Stimulated activated effector memory CD8-positive, alpha-beta T cell treated with anti-CD3 and anti-CD28 coated beads, Interleukin-12 subunit alpha, Interleukin-12 subunit beta, amount 100 ng/mL, for 72 hours (primary cell): ENCODE results near the gene PRUNE1.

Experiments
- ATAC-seq: fragments of 150-1000 bp; cut with Tn5 transposase; 2 replicates; pipeline ENCODE4 v1.10.0; 2021
- DNase-seq, 2 donors: peaks; one replicate each; pipeline ENCODE4 v3.0.0; 2021 to 2022; ENCODE audit warnings: low spot score in 2 of 2
- H3K27ac Mint-ChIP-seq: one replicate; pipeline ENCODE4 v1.8.0; 2022; ENCODE audit warnings: mild to moderate bottlenecking, mixed read lengths
- H3K36me3 Mint-ChIP-seq: one replicate; pipeline ENCODE4 v1.8.0; 2022; ENCODE audit warnings: mild to moderate bottlenecking, mixed read lengths
- H3K4me1 Mint-ChIP-seq: one replicate; pipeline ENCODE4 v1.8.0; 2022; ENCODE audit warnings: mixed read lengths
- H3K4me3 Mint-ChIP-seq: one replicate; pipeline ENCODE4 v1.8.0; 2022; ENCODE audit warnings: mild to moderate bottlenecking, mixed read lengths
- H3K9me3 Mint-ChIP-seq: one replicate; pipeline ENCODE4 v1.8.0; 2022; ENCODE audit warnings: mixed read lengths

The PRUNE1 gene

GRCh38 chr1:151047925-151048644, 39.8 kb downstream of the PRUNE1 start:
- H3K4me3 Mint-ChIP-seq = peak overlapping the region; percentile 91
- no peaks in the 10 kb centered on the region for H3K9me3 Mint-ChIP-seq
- H3K27ac Mint-ChIP-seq = peak overlapping the region; percentile 93
- ATAC-seq (peak; percentile 85), DNase-seq (peak; percentile 48 to 84)
- H3K4me1 Mint-ChIP-seq = peaks cover 48% of the 10 kb centered on the region
- H3K36me3 Mint-ChIP-seq = peaks cover 44% of the 10 kb centered on the region

- H3K4me3 Mint-ChIP-seq = peak overlapping the region; percentile 91
- no peaks in the 10 kb centered on the region for H3K9me3 Mint-ChIP-seq
- peaks cover 43% of the 10 kb centered on the region for H3K4me1 Mint-ChIP-seq
- no peak for ATAC-seq
- no peak for DNase-seq
- peak overlapping the region; percentile 93 for H3K27ac Mint-ChIP-seq
- peaks cover 49% of the 10 kb centered on the region for H3K36me3 Mint-ChIP-seq
Measured at GRCh38 chr1:151048645-151049032, 40.4 kb downstream of the PRUNE1 start.

GRCh38 chr1:151049458-151049857, 41.2 kb downstream of the PRUNE1 start:
- H3K36me3 Mint-ChIP-seq = peaks cover 57% of the 10 kb centered on the region
- ATAC-seq = no peak
- no peaks in the 10 kb centered on the region for H3K9me3 Mint-ChIP-seq
- no peak for DNase-seq
- H3K4me1 Mint-ChIP-seq = peaks cover 42% of the 10 kb centered on the region
- H3K4me3 Mint-ChIP-seq = peak overlapping the region; percentile 91
- H3K27ac Mint-ChIP-seq = peak overlapping the region; percentile 43

GRCh38 chr1:151050051-151050688, 41.9 kb downstream of the PRUNE1 start:
- no peak for ATAC-seq
- Mint-ChIP-seq H3K36me3 (peaks cover 65% of the 10 kb centered on the region), H3K4me3 (no peak overlapping the region), H3K4me1 (peaks cover 49% of the 10 kb centered on the region), H3K27ac (peak overlapping the region; percentile 43), H3K9me3 (no peaks in the 10 kb centered on the region)
- DNase-seq = no peak

- Mint-ChIP-seq H3K27ac (peak overlapping the region; percentile 97), H3K4me1 (peaks cover 56% of the 10 kb centered on the region), H3K36me3 (peaks cover 78% of the 10 kb centered on the region), H3K9me3 (no peaks in the 10 kb centered on the region), H3K4me3 (no peak overlapping the region)
- ATAC-seq = no peak
- no peak for DNase-seq
Measured at GRCh38 chr1:151051356-151052009, 43.2 kb downstream of the PRUNE1 start.

- Mint-ChIP-seq H3K4me3 (peak overlapping the region; percentile 94), H3K9me3 (no peaks in the 10 kb centered on the region), H3K4me1 (peaks cover 52% of the 10 kb centered on the region), H3K36me3 (peaks cover 94% of the 10 kb centered on the region), H3K27ac (peak overlapping the region; percentile 97)
- ATAC-seq (no peak), DNase-seq (no peak)
Measured at GRCh38 chr1:151054971-151055547, 46.8 kb downstream of the PRUNE1 start.

- peak overlapping the region; percentile 97 for H3K27ac Mint-ChIP-seq
- no peak for DNase-seq
Measured at GRCh38 chr1:151055581-151055980, 47.3 kb downstream of the PRUNE1 start.

GRCh38 chr1:151056149-151056548, 47.9 kb downstream of the PRUNE1 start:
- ATAC-seq (no peak), DNase-seq (no peak)
- H3K36me3 Mint-ChIP-seq = peaks cover 83% of the 10 kb centered on the region
- H3K27ac Mint-ChIP-seq = peak overlapping the region; percentile 97
- H3K4me3 Mint-ChIP-seq = peak overlapping the region; percentile 94
- H3K4me1 Mint-ChIP-seq = peaks cover 53% of the 10 kb centered on the region
- H3K9me3 Mint-ChIP-seq = no peaks in the 10 kb centered on the region

More at GRCh38 chr1:151055581-151055980, 47.3 kb downstream of the PRUNE1 start:
- Mint-ChIP-seq H3K4me3 (peak overlapping the region; percentile 94), H3K4me1 (peaks cover 53% of the 10 kb centered on the region), H3K36me3 (peaks cover 89% of the 10 kb centered on the region), H3K9me3 (no peaks in the 10 kb centered on the region)
- ATAC-seq = no peak

GRCh38 chr1:151058692-151059091, 50.4 kb downstream of the PRUNE1 start:
- ATAC-seq (no peak), DNase-seq (no peak)
- peak overlapping the region; percentile 97 for H3K27ac Mint-ChIP-seq
- H3K4me1 Mint-ChIP-seq = peaks cover 53% of the 10 kb centered on the region
- H3K9me3 Mint-ChIP-seq = no peaks in the 10 kb centered on the region
- peaks cover 58% of the 10 kb centered on the region for H3K36me3 Mint-ChIP-seq
- H3K4me3 Mint-ChIP-seq = peak overlapping the region; percentile 94

GRCh38 chr1:151059109-151060006, 51.1 kb downstream of the PRUNE1 start, which contains the start of gene CDC42SE1:
TSS of gene CDC42SE1 (minus strand) at chr1:151059622. CDS start at chr1:151055730, 3,892 bp downstream.
- DNase-seq (peak; percentile 77 to 90), ATAC-seq (peak; percentile 89)
- Mint-ChIP-seq H3K4me3 (peak within 1 kb of the TSS; percentile 94), H3K9me3 (no peaks in the 10 kb centered on the region), H3K4me1 (peaks cover 52% of the 10 kb centered on the region), H3K27ac (peak within 1 kb of the TSS; percentile 97), H3K36me3 (peaks cover 51% of the 10 kb centered on the region)

GRCh38 chr1:151060007-151060656, 51.9 kb downstream of the PRUNE1 start, which contains the start of gene MLLT11:
TSS of gene MLLT11 (plus strand) at chr1:151060397. CDS start at chr1:151067225, 6,828 bp downstream.
- Mint-ChIP-seq H3K4me3 (peak within 1 kb of the TSS; percentile 94), H3K4me1 (peaks cover 44% of the 10 kb centered on the region), H3K9me3 (no peaks in the 10 kb centered on the region), H3K36me3 (peaks cover 43% of the 10 kb centered on the region), H3K27ac (peak within 1 kb of the TSS; percentile 97)
- DNase-seq (no peak), ATAC-seq (no peak)

- ATAC-seq (no peak), DNase-seq (no peak)
- Mint-ChIP-seq H3K4me1 (peaks cover 37% of the 10 kb centered on the region), H3K9me3 (no peaks in the 10 kb centered on the region), H3K36me3 (peaks cover 36% of the 10 kb centered on the region), H3K4me3 (peak overlapping the region; percentile 94), H3K27ac (peak overlapping the region; percentile 97)
Measured at GRCh38 chr1:151060657-151061421, 52.6 kb downstream of the PRUNE1 start.

- peak overlapping the region; percentile 94 for H3K4me3 Mint-ChIP-seq
- H3K9me3 Mint-ChIP-seq = no peaks in the 10 kb centered on the region
- H3K27ac Mint-ChIP-seq = no peak overlapping the region
- ATAC-seq (no peak), DNase-seq (no peak)
- peaks cover 28% of the 10 kb centered on the region for H3K4me1 Mint-ChIP-seq
- peaks cover 28% of the 10 kb centered on the region for H3K36me3 Mint-ChIP-seq
Measured at GRCh38 chr1:151061704-151062103, 53.5 kb downstream of the PRUNE1 start.
